Measurements from ENCODE around the gene TSPO2.

- TF ChIP-seq CTCF (IDR thresholded peaks at IDR 0.05), result no peak
- no peak for TF ChIP-seq EZH2 (IDR thresholded peaks at IDR 0.05)
Measured at GRCh38 chr6:41045664-41046063, 3.4 kb downstream of the TSPO2 start.

All from neural progenitor cell (in vitro differentiated cells).